ENCODE results near the gene CFAP74. TPM values are rescaled to one million over a fixed set of nuclear protein-coding genes. Genes with fewer than 3 reads are reported as not detected.

CFAP74 gene
- total RNA-seq, 1 donor from 2014 or later = not detected

GRCh38 chr1:1928231-1929101 is 75.1 kb downstream of the CFAP74 start:
- Mint-ChIP-seq H3K9me3 (ENCODE audit: unreplicated experiment) (no peaks in the 10 kb centered on the region), H3K27me3 (ENCODE audit: unreplicated experiment) (no peaks in the 10 kb centered on the region), H3K4me3 (ENCODE audit: unreplicated experiment) (no peak overlapping the region), H3K27ac (ENCODE audit: unreplicated experiment) (no peak overlapping the region), H3K4me1 (ENCODE audit: unreplicated experiment) (no peaks in the 10 kb centered on the region), H3K36me3 (ENCODE audit: unreplicated experiment) (no peaks in the 10 kb centered on the region)
- no peak for DNase-seq (ENCODE audit: extremely low spot score, unreplicated experiment)
- no peak for TF ChIP-seq CTCF (IDR thresholded peaks at IDR 0.05)

- H3K4me3 Mint-ChIP-seq (ENCODE audit: unreplicated experiment) = no peak overlapping the region
- no peak overlapping the region for H3K27ac Mint-ChIP-seq (ENCODE audit: unreplicated experiment)
- no peak for TF ChIP-seq CTCF (IDR thresholded peaks at IDR 0.05)
- H3K9me3 Mint-ChIP-seq (ENCODE audit: unreplicated experiment) = no peaks in the 10 kb centered on the region
- H3K27me3 Mint-ChIP-seq (ENCODE audit: unreplicated experiment) = no peaks in the 10 kb centered on the region
- DNase-seq (ENCODE audit: extremely low spot score, unreplicated experiment) = no peak
- no peaks in the 10 kb centered on the region for H3K4me1 Mint-ChIP-seq (ENCODE audit: unreplicated experiment)
- H3K36me3 Mint-ChIP-seq (ENCODE audit: unreplicated experiment) = no peaks in the 10 kb centered on the region
Measured at GRCh38 chr1:1927751-1928150, 75.8 kb downstream of the CFAP74 start.

GRCh38 chr1:1926886-1927660 is 76.5 kb downstream of the CFAP74 start:
- Mint-ChIP-seq H3K9me3 (ENCODE audit: unreplicated experiment) (no peaks in the 10 kb centered on the region), H3K27me3 (ENCODE audit: unreplicated experiment) (no peaks in the 10 kb centered on the region), H3K4me3 (ENCODE audit: unreplicated experiment) (no peak overlapping the region), H3K36me3 (ENCODE audit: unreplicated experiment) (no peaks in the 10 kb centered on the region), H3K27ac (ENCODE audit: unreplicated experiment) (no peak overlapping the region), H3K4me1 (ENCODE audit: unreplicated experiment) (no peaks in the 10 kb centered on the region)
- no peak for DNase-seq (ENCODE audit: extremely low spot score, unreplicated experiment)
- TF ChIP-seq CTCF (IDR thresholded peaks at IDR 0.05) = no peak

- no peak for TF ChIP-seq CTCF (IDR thresholded peaks at IDR 0.05)
- Mint-ChIP-seq H3K9me3 (ENCODE audit: unreplicated experiment) (no peaks in the 10 kb centered on the region), H3K4me1 (ENCODE audit: unreplicated experiment) (no peaks in the 10 kb centered on the region), H3K36me3 (ENCODE audit: unreplicated experiment) (no peaks in the 10 kb centered on the region), H3K27ac (ENCODE audit: unreplicated experiment) (no peak overlapping the region), H3K27me3 (ENCODE audit: unreplicated experiment) (no peaks in the 10 kb centered on the region), H3K4me3 (ENCODE audit: unreplicated experiment) (no peak overlapping the region)
- no peak for DNase-seq (ENCODE audit: extremely low spot score, unreplicated experiment)
Measured at GRCh38 chr1:1926346-1926811, 77.2 kb downstream of the CFAP74 start.
